ENCODE results near the gene AGPAT3. TPM values are rescaled to one million over a fixed set of nuclear protein-coding genes. Genes with fewer than 3 reads are reported as not detected.

Gene AGPAT3
- total RNA-seq, 2 donors from 2014 or later = 31.3 to 53.5 TPM

DNA sequence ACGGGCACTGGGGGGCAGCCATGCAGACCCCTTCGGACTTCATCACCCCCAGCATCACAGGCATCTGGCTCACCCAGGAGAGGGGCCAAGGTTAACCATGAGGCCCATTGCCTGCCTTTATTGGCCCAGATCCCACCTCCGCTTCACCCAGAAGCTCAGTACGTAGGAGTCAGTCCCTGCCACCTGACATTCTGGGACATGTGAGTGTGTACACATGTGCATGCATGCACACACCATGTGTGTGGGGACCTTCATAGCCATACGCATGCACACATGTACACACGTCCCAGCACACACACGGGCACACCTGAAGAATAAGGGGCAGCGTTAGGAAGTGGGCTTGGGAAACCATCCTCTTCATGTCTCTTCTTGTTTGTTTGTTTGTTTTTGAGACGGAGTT lies 123.0 kb downstream of the AGPAT3 start:
- Histone ChIP-seq H3K27me3 (replicated peaks; ENCODE audit: insufficient read depth) (no peaks in the 10 kb centered on the region), H3K27ac (no peak overlapping the region), H3K36me3 (no peaks in the 10 kb centered on the region), H3K4me1 (replicated peaks) (no peaks in the 10 kb centered on the region), H3K9me3 (no peaks in the 10 kb centered on the region), H3K4me3 (no peak overlapping the region)
- 83% methylated on average over 9 of the region's 9 CpGs for WGBS
- no peak for DNase-seq (ENCODE audit: low spot score)
- TF ChIP-seq CTCF (IDR thresholded peaks at IDR 0.05) = no peak
- no peak for TF ChIP-seq POLR2A (IDR thresholded peaks at IDR 0.05)
- TF ChIP-seq POLR2AphosphoS5 (IDR thresholded peaks at IDR 0.05) = no peak
- intact Hi-C loops (cut with DNase I) = no loop called here

- no peaks in the 10 kb centered on the region for H3K4me1 ChIP-seq (replicated peaks)
Measured at GRCh38 chr21:43988506-43989230, 123.6 kb downstream of the AGPAT3 start.

DNA sequence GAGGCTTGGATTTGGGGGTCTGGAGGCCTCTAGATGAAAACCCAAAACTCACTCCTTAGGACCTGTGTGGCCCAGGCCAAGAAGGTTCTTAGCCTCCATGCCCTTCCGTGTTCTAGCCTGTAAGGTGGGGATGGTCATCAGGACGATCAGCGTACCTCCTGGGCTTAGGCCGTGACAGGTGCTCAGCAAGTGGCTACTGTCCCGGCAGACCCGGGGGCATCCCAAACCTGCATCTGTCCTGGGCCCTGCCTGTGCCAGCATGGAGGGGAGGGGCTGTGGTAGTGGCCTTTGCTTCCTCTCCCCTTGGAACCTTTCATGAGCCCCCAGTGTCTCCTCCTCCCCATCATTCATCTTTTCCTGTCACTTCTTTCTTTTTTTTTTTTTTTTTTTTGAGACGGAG lies 124.4 kb downstream of the AGPAT3 start:
- no peaks in the 10 kb centered on the region for H3K36me3 ChIP-seq
- intact Hi-C loops (cut with DNase I) = no loop called here
- no peaks in the 10 kb centered on the region for H3K4me1 ChIP-seq (replicated peaks)
- H3K4me3 ChIP-seq = no peak overlapping the region
- no peak overlapping the region for H3K27ac ChIP-seq
- TF ChIP-seq POLR2AphosphoS5 (IDR thresholded peaks at IDR 0.05) (no peak), POLR2A (IDR thresholded peaks at IDR 0.05) (no peak)
- no peak for DNase-seq (ENCODE audit: low spot score)
- 89% methylated on average over 7 of the region's 7 CpGs for WGBS
- no peaks in the 10 kb centered on the region for H3K27me3 ChIP-seq (replicated peaks; ENCODE audit: insufficient read depth)
- no peaks in the 10 kb centered on the region for H3K9me3 ChIP-seq

More at GRCh38 chr21:43988506-43989230, 123.6 kb downstream of the AGPAT3 start:
- Histone ChIP-seq H3K27me3 (replicated peaks; ENCODE audit: insufficient read depth) (no peaks in the 10 kb centered on the region), H3K27ac (no peak overlapping the region), H3K36me3 (no peaks in the 10 kb centered on the region), H3K4me3 (no peak overlapping the region), H3K9me3 (no peaks in the 10 kb centered on the region)
- no peak for DNase-seq (ENCODE audit: low spot score)
- TF ChIP-seq POLR2A (IDR thresholded peaks at IDR 0.05) (no peak), POLR2AphosphoS5 (IDR thresholded peaks at IDR 0.05) (no peak), CTCF (IDR thresholded peaks at IDR 0.05) (no peak)
- 74% methylated on average over 21 of the region's 23 CpGs for WGBS
- intact Hi-C loops (cut with DNase I) = no loop called here

GRCh38 chr21:43991447-43991991 lies 126.5 kb downstream of the AGPAT3 start:
- Histone ChIP-seq H3K4me3 (no peak overlapping the region), H3K27ac (no peak overlapping the region)
- intact Hi-C loops (cut with DNase I) = no loop called here

GRCh38 chr21:43992121-43992520 lies 127.1 kb downstream of the AGPAT3 start:
- intact Hi-C loops (cut with DNase I) = no loop called here
- H3K4me3 ChIP-seq = no peak overlapping the region

More at GRCh38 chr21:43991447-43991991, 126.5 kb downstream of the AGPAT3 start:
- Histone ChIP-seq H3K4me1 (replicated peaks) (no peaks in the 10 kb centered on the region), H3K9me3 (no peaks in the 10 kb centered on the region), H3K36me3 (no peaks in the 10 kb centered on the region), H3K27me3 (replicated peaks; ENCODE audit: insufficient read depth) (no peaks in the 10 kb centered on the region)
- DNase-seq (ENCODE audit: low spot score) = no peak
- 74% methylated on average over 33 of the region's 33 CpGs for WGBS
- no peak for TF ChIP-seq POLR2A (IDR thresholded peaks at IDR 0.05)
- TF ChIP-seq CTCF (IDR thresholded peaks at IDR 0.05) = no peak

More at GRCh38 chr21:43992121-43992520, 127.1 kb downstream of the AGPAT3 start:
- Histone ChIP-seq H3K27ac (no peak overlapping the region), H3K4me1 (replicated peaks) (no peaks in the 10 kb centered on the region), H3K9me3 (no peaks in the 10 kb centered on the region), H3K36me3 (no peaks in the 10 kb centered on the region), H3K27me3 (replicated peaks; ENCODE audit: insufficient read depth) (no peaks in the 10 kb centered on the region)
- 91% methylated on average over 11 of the region's 11 CpGs for WGBS
- no peak for TF ChIP-seq POLR2AphosphoS5 (IDR thresholded peaks at IDR 0.05)
- TF ChIP-seq CTCF (IDR thresholded peaks at IDR 0.05) = no peak
- TF ChIP-seq POLR2A (IDR thresholded peaks at IDR 0.05) = no peak
- no peak for DNase-seq (ENCODE audit: low spot score)

Data from prostate gland (tissue), 2 donors.